ENCODE measurements around the gene BBS12.

- TF ChIP-seq EZH2 (IDR thresholded peaks at IDR 0.05; ENCODE audit: low read length, missing control alignments) = no peak
- no peak for TF ChIP-seq CTCF (conservative IDR thresholded peaks at IDR 0.05 in 1 of 2, IDR thresholded peaks at IDR 0.05 in 1 of 2; ENCODE audit: low read depth in 1 of 2, low read length in 2 of 2)
Measured at GRCh38 chr4:122749704-122750454, 17.4 kb downstream of the BBS12 start.

All from fibroblast of lung (primary cell).